ENCODE measurements around the gene NHSL2. TPM values are rescaled to one million over a fixed set of nuclear protein-coding genes. Genes with fewer than 3 reads are reported as not detected.

The NHSL2 gene
- total RNA-seq, 1 experiment from 2014 or later: 0.58 TPM

GRCh38 chrX:71953946-71954345, 43.3 kb downstream of the NHSL2 start:
- intact Hi-C loops (cut with micrococcal nuclease; ENCODE audit: unreplicated experiment): no loop called here
- CTCF ChIA-PET: no interaction called here
- POLR2A ChIA-PET (ENCODE audit: low non-redundant PET): no interaction called here
- Histone ChIP-seq H3K27ac (ENCODE audit: low read depth, low read length, poor library complexity, severe bottlenecking) (no peak overlapping the region), H3K4me1 (ENCODE audit: insufficient read depth, low read length, poor library complexity, severe bottlenecking) (no peaks in the 10 kb centered on the region), H3K36me3 (ENCODE audit: insufficient read depth, low read length, poor library complexity, severe bottlenecking) (no peaks in the 10 kb centered on the region), H3K9me3 (ENCODE audit: low read depth, low read length, poor library complexity, severe bottlenecking) (no peaks in the 10 kb centered on the region), H3K27me3 (replicated peaks; ENCODE audit: insufficient read depth, low read depth, low read length, poor library complexity) (peaks cover 15% of the 10 kb centered on the region), H3K4me3 (ENCODE audit: low read depth, low read length, poor library complexity, severe bottlenecking) (no peak overlapping the region)
- no peak for DNase-seq (ENCODE audit: low spot score)
- no TSS peak for BruUV-seq (replicated peaks)
- TF ChIP-seq EZH2 (IDR thresholded peaks at IDR 0.05; ENCODE audit: borderline replicate concordance, low read depth, low read length, poor library complexity, severe bottlenecking) (no peak), CTCF (conservative IDR thresholded peaks at IDR 0.05; ENCODE audit: low read depth, low read length) (no peak)

- intact Hi-C loops (cut with micrococcal nuclease; ENCODE audit: unreplicated experiment): no loop called here
- DNase-seq (ENCODE audit: low spot score): no peak
- Histone ChIP-seq H3K4me3 (ENCODE audit: low read depth, low read length, poor library complexity, severe bottlenecking) (no peak overlapping the region), H3K4me1 (ENCODE audit: insufficient read depth, low read length, poor library complexity, severe bottlenecking) (no peaks in the 10 kb centered on the region), H3K27me3 (replicated peaks; ENCODE audit: insufficient read depth, low read depth, low read length, poor library complexity) (peaks cover 15% of the 10 kb centered on the region), H3K9me3 (ENCODE audit: low read depth, low read length, poor library complexity, severe bottlenecking) (no peaks in the 10 kb centered on the region), H3K36me3 (ENCODE audit: insufficient read depth, low read length, poor library complexity, severe bottlenecking) (no peaks in the 10 kb centered on the region), H3K27ac (ENCODE audit: low read depth, low read length, poor library complexity, severe bottlenecking) (no peak overlapping the region)
- TF ChIP-seq EZH2 (IDR thresholded peaks at IDR 0.05; ENCODE audit: borderline replicate concordance, low read depth, low read length, poor library complexity, severe bottlenecking): no peak
- TF ChIP-seq CTCF (conservative IDR thresholded peaks at IDR 0.05; ENCODE audit: low read depth, low read length): no peak
- ChIA-PET CTCF (no interaction called here), POLR2A (ENCODE audit: low non-redundant PET) (no interaction called here)
- no TSS peak for BruUV-seq (replicated peaks)
Observed at GRCh38 chrX:71954458-71954857, 43.8 kb downstream of the NHSL2 start.

GRCh38 chrX:71955530-71956120, 45.0 kb downstream of the NHSL2 start:
- H3K27me3 ChIP-seq (replicated peaks; ENCODE audit: insufficient read depth, low read depth, low read length, poor library complexity): peaks cover 9% of the 10 kb centered on the region
- intact Hi-C loops (cut with micrococcal nuclease; ENCODE audit: unreplicated experiment): no loop called here
- ChIA-PET POLR2A (ENCODE audit: low non-redundant PET) (no interaction called here), CTCF (no interaction called here)
- TF ChIP-seq EZH2 (IDR thresholded peaks at IDR 0.05; ENCODE audit: borderline replicate concordance, low read depth, low read length, poor library complexity, severe bottlenecking) (no peak), CTCF (conservative IDR thresholded peaks at IDR 0.05; ENCODE audit: low read depth, low read length) (no peak)
- no peak overlapping the region for H3K4me3 ChIP-seq (ENCODE audit: low read depth, low read length, poor library complexity, severe bottlenecking)
- no peak overlapping the region for H3K27ac ChIP-seq (ENCODE audit: low read depth, low read length, poor library complexity, severe bottlenecking)
- BruUV-seq (replicated peaks): no TSS peak
- no peak for DNase-seq (ENCODE audit: low spot score)
- no peaks in the 10 kb centered on the region for H3K9me3 ChIP-seq (ENCODE audit: low read depth, low read length, poor library complexity, severe bottlenecking)
- no peaks in the 10 kb centered on the region for H3K36me3 ChIP-seq (ENCODE audit: insufficient read depth, low read length, poor library complexity, severe bottlenecking)
- no peaks in the 10 kb centered on the region for H3K4me1 ChIP-seq (ENCODE audit: insufficient read depth, low read length, poor library complexity, severe bottlenecking)

Data from A673 (cell line).